Measurements from ENCODE around the gene GLI2. TPM values are rescaled to one million over a fixed set of nuclear protein-coding genes. Genes with fewer than 3 reads are reported as not detected.

Gene GLI2
- total RNA-seq, 1 experiment from 2014 or later: 4.0 TPM

- no peaks in the 10 kb centered on the region for H4K20me1 ChIP-seq (ENCODE audit: low read length)
- POLR2A ChIA-PET (ENCODE audit: unreplicated experiment): no interaction called here
These were observed 35.0 kb upstream of the GLI2 start for GRCh38 chr2:120700659-120701058.

GRCh38 chr2:120701096-120701495 lies 34.6 kb upstream of the GLI2 start:
- POLR2A ChIA-PET (ENCODE audit: unreplicated experiment): no interaction called here
- DNase-seq (no peak), ATAC-seq (no peak)
- intact Hi-C loops (cut with micrococcal nuclease): no loop called here
- CTCF ChIA-PET: interaction anchor here (0.6 kb wide), 1 partner anchor 373 kb away, joined by 3 read pairs; no protein-coding TSS in a partner anchor
- H2AFZ ChIP-seq (ENCODE audit: low read length): no peak overlapping the region
- no peaks in the 10 kb centered on the region for H3K9me3 ChIP-seq (ENCODE audit: low read length)
- H3F3A ChIP-seq (ENCODE audit: low read length, unreplicated experiment): no peaks in the 10 kb centered on the region
- TF ChIP-seq EZH2 (IDR thresholded peaks at IDR 0.05; ENCODE audit: low read length, unreplicated experiment) (no peak), EZH2phosphoT487 (IDR thresholded peaks at IDR 0.05; ENCODE audit: borderline replicate concordance, low read length) (no peak)
- TF ChIP-seq, protein P1, sequence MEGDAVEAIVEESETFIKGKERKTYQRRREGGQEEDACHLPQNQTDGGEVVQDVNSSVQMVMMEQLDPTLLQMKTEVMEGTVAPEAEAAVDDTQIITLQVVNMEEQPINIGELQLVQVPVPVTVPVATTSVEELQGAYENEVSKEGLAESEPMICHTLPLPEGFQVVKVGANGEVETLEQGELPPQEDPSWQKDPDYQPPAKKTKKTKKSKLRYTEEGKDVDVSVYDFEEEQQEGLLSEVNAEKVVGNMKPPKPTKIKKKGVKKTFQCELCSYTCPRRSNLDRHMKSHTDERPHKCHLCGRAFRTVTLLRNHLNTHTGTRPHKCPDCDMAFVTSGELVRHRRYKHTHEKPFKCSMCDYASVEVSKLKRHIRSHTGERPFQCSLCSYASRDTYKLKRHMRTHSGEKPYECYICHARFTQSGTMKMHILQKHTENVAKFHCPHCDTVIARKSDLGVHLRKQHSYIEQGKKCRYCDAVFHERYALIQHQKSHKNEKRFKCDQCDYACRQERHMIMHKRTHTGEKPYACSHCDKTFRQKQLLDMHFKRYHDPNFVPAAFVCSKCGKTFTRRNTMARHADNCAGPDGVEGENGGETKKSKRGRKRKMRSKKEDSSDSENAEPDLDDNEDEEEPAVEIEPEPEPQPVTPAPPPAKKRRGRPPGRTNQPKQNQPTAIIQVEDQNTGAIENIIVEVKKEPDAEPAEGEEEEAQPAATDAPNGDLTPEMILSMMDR (conservative IDR thresholded peaks at IDR 0.05; ENCODE audit: low read depth, low read length): no peak
- no peak overlapping the region for H3K4me3 ChIP-seq (ENCODE audit: low read length)
- no peaks in the 10 kb centered on the region for H4K20me1 ChIP-seq (ENCODE audit: low read length)
- no peaks in the 10 kb centered on the region for H3K27me3 ChIP-seq (ENCODE audit: low read length)
- no peaks in the 10 kb centered on the region for H3K36me3 ChIP-seq (ENCODE audit: low read depth, low read length)
- no peak overlapping the region for H3K27ac ChIP-seq (ENCODE audit: low read length)
- peaks cover 25% of the 10 kb centered on the region for H3K4me1 ChIP-seq (ENCODE audit: insufficient read depth, low read length)
- H3K79me2 ChIP-seq (ENCODE audit: low read length): no peaks in the 10 kb centered on the region
- H3K9ac ChIP-seq (ENCODE audit: low read length): no peak overlapping the region
- no TSS peak for BruUV-seq (replicated peaks)
- no peak overlapping the region for H3K4me2 ChIP-seq (ENCODE audit: low read length)
- H3K9me2 ChIP-seq (replicated peaks; ENCODE audit: low read length): no peaks in the 10 kb centered on the region

More at GRCh38 chr2:120700659-120701058, 35.0 kb upstream of the GLI2 start:
- H3K27ac ChIP-seq (ENCODE audit: low read length): no peak overlapping the region
- ATAC-seq (no peak), DNase-seq (no peak)
- H3K9me3 ChIP-seq (ENCODE audit: low read length): no peaks in the 10 kb centered on the region
- H3K9ac ChIP-seq (ENCODE audit: low read length): no peak overlapping the region
- H3F3A ChIP-seq (ENCODE audit: low read length, unreplicated experiment): no peaks in the 10 kb centered on the region
- no peaks in the 10 kb centered on the region for H3K79me2 ChIP-seq (ENCODE audit: low read length)
- BruUV-seq (replicated peaks): no TSS peak
- intact Hi-C loops (cut with micrococcal nuclease): no loop called here
- H3K9me2 ChIP-seq (replicated peaks; ENCODE audit: low read length): no peaks in the 10 kb centered on the region
- H2AFZ ChIP-seq (ENCODE audit: low read length): no peak overlapping the region
- TF ChIP-seq EZH2 (IDR thresholded peaks at IDR 0.05; ENCODE audit: low read length, unreplicated experiment) (no peak), EZH2phosphoT487 (IDR thresholded peaks at IDR 0.05; ENCODE audit: borderline replicate concordance, low read length) (no peak)
- TF ChIP-seq, protein P1 (conservative IDR thresholded peaks at IDR 0.05; ENCODE audit: low read depth, low read length): no peak
- H3K4me1 ChIP-seq (ENCODE audit: insufficient read depth, low read length): peaks cover 25% of the 10 kb centered on the region
- CTCF ChIA-PET: no interaction called here
- H3K27me3 ChIP-seq (ENCODE audit: low read length): no peaks in the 10 kb centered on the region
- no peak overlapping the region for H3K4me2 ChIP-seq (ENCODE audit: low read length)
- no peaks in the 10 kb centered on the region for H3K36me3 ChIP-seq (ENCODE audit: low read depth, low read length)
- no peak overlapping the region for H3K4me3 ChIP-seq (ENCODE audit: low read length)

GRCh38 chr2:120701499-120701898 lies 34.2 kb upstream of the GLI2 start:
- DNase-seq (no peak), ATAC-seq (no peak)
- no TSS peak for BruUV-seq (replicated peaks)
- H3K4me3 ChIP-seq (ENCODE audit: low read length): no peak overlapping the region
- no peaks in the 10 kb centered on the region for H3K36me3 ChIP-seq (ENCODE audit: low read depth, low read length)
- TF ChIP-seq EZH2phosphoT487 (IDR thresholded peaks at IDR 0.05; ENCODE audit: borderline replicate concordance, low read length) (no peak), EZH2 (IDR thresholded peaks at IDR 0.05; ENCODE audit: low read length, unreplicated experiment) (no peak)
- TF ChIP-seq, protein P1 (conservative IDR thresholded peaks at IDR 0.05; ENCODE audit: low read depth, low read length): no peak
- H2AFZ ChIP-seq (ENCODE audit: low read length): no peak overlapping the region
- no peak overlapping the region for H3K27ac ChIP-seq (ENCODE audit: low read length)
- H3K4me1 ChIP-seq (ENCODE audit: insufficient read depth, low read length): peaks cover 25% of the 10 kb centered on the region
- no peak overlapping the region for H3K4me2 ChIP-seq (ENCODE audit: low read length)
- ChIA-PET POLR2A (ENCODE audit: unreplicated experiment) (no interaction called here), CTCF (interaction anchor here (0.5 to 0.6 kb wide), 2 partner anchors 369 to 373 kb away, joined by 3 read pairs; no protein-coding TSS in a partner anchor)
- no peaks in the 10 kb centered on the region for H3F3A ChIP-seq (ENCODE audit: low read length, unreplicated experiment)
- intact Hi-C loops (cut with micrococcal nuclease): no loop called here
- no peaks in the 10 kb centered on the region for H3K27me3 ChIP-seq (ENCODE audit: low read length)
- no peaks in the 10 kb centered on the region for H4K20me1 ChIP-seq (ENCODE audit: low read length)
- no peaks in the 10 kb centered on the region for H3K9me2 ChIP-seq (replicated peaks; ENCODE audit: low read length)
- H3K9me3 ChIP-seq (ENCODE audit: low read length): no peaks in the 10 kb centered on the region
- H3K79me2 ChIP-seq (ENCODE audit: low read length): no peaks in the 10 kb centered on the region
- no peak overlapping the region for H3K9ac ChIP-seq (ENCODE audit: low read length)

Measured in PC-3 (cell line).